H9 (cell line): Measurements from ENCODE around the gene AVPR2. TPM values are rescaled to one million over a fixed set of nuclear protein-coding genes. Genes with fewer than 3 reads are reported as not detected.

Source experiments
- DNase-seq: peaks from one replicate; pipeline ENCODE4 v3.0.0-alpha.2; 2017
- H2AFZ ChIP-seq: one replicate; pipeline ENCODE4 v1.6.1; 2013; ENCODE audit warnings: mild to moderate bottlenecking, low read length, control low read depth, moderate library complexity
- H2AK5ac ChIP-seq: 2 replicates; pipeline ENCODE4 v1.6.1; 2013; ENCODE audit warnings: low read length, control low read depth, mixed read lengths; ENCODE audit not compliant: insufficient read length
- H2BK120ac ChIP-seq: one replicate; pipeline ENCODE4 v1.6.1; 2013; ENCODE audit warnings: low read depth, mild to moderate bottlenecking, low read length, control low read depth, inconsistent platforms; ENCODE audit not compliant: poor library complexity, severe bottlenecking
- H2BK12ac ChIP-seq: 2 replicates; pipeline ENCODE4 v1.6.1; 2013; ENCODE audit warnings: low read length, control low read depth, mixed read lengths, low read depth; ENCODE audit not compliant: insufficient read length
- H2BK15ac ChIP-seq: 2 replicates; pipeline ENCODE4 v1.6.1; 2013; ENCODE audit warnings: low read depth, low read length, control low read depth
- H2BK20ac ChIP-seq: one replicate; pipeline ENCODE4 v1.6.1; 2013; ENCODE audit warnings: low read depth, mild to moderate bottlenecking, low read length, control low read depth, inconsistent platforms; ENCODE audit not compliant: poor library complexity, severe bottlenecking
- H2BK5ac ChIP-seq: 2 replicates; pipeline ENCODE4 v1.6.1; 2013; ENCODE audit warnings: low read length, control low read depth, mixed read lengths; ENCODE audit not compliant: insufficient read length
- H3K14ac ChIP-seq: 2 replicates; pipeline ENCODE4 v1.6.1; 2013; ENCODE audit warnings: low read length, control low read depth; ENCODE audit not compliant: insufficient read depth
- H3K18ac ChIP-seq: 2 replicates; pipeline ENCODE4 v1.6.1; 2013; ENCODE audit warnings: low read depth, mild to moderate bottlenecking, mixed read lengths, low read length, control low read depth; ENCODE audit not compliant: insufficient read length
- H3K23ac ChIP-seq: 2 replicates; pipeline ENCODE4 v1.6.1; 2013; ENCODE audit warnings: low read length, control low read depth, mixed read lengths, low read depth; ENCODE audit not compliant: insufficient read length
- H3K23me2 ChIP-seq: 2 replicates; pipeline ENCODE4 v1.6.1; 2013; ENCODE audit warnings: low read depth, mild to moderate bottlenecking, mixed read lengths, low read length, control low read depth; ENCODE audit not compliant: insufficient read length, poor library complexity, severe bottlenecking
- H3K27ac ChIP-seq: 2 replicates; pipeline ENCODE4 v1.5.1; 2013; ENCODE audit warnings: low read length, control low read depth, mixed read lengths, low read depth; ENCODE audit not compliant: insufficient read length
- H3K27me3 ChIP-seq: 2 replicates; pipeline ENCODE4 v1.6.1; 2013; ENCODE audit warnings: low read length, control low read depth, inconsistent platforms; ENCODE audit not compliant: insufficient read depth
- H3K4ac ChIP-seq: 2 replicates; pipeline ENCODE4 v1.6.1; 2013; ENCODE audit warnings: low read depth, mild to moderate bottlenecking, control low read depth, inconsistent platforms, low read length, moderate library complexity
- H3K4me1 ChIP-seq: 2 replicates; pipeline ENCODE4 v1.6.1; 2013; ENCODE audit warnings: low read length, control low read depth, inconsistent platforms; ENCODE audit not compliant: insufficient read depth
- H3K4me2 ChIP-seq: 2 replicates; pipeline ENCODE4 v1.6.1; 2013; ENCODE audit warnings: low read length, control low read depth, mixed read lengths; ENCODE audit not compliant: insufficient read length, insufficient read depth
- H3K56ac ChIP-seq: 2 replicates; pipeline ENCODE4 v1.6.1; 2013; ENCODE audit warnings: low read depth, mild to moderate bottlenecking, mixed read lengths, low read length, control low read depth; ENCODE audit not compliant: insufficient read length
- H3K79me1 ChIP-seq: 2 replicates; pipeline ENCODE4 v1.6.1; 2013; ENCODE audit warnings: low read depth, mild to moderate bottlenecking, moderate library complexity, low read length, control low read depth, inconsistent platforms; ENCODE audit not compliant: insufficient read depth, poor library complexity, severe bottlenecking
- H3K79me2 ChIP-seq: 2 replicates; pipeline ENCODE4 v1.6.1; 2013; ENCODE audit warnings: low read length, control low read depth, inconsistent platforms; ENCODE audit not compliant: insufficient read depth
- H3K9ac ChIP-seq: 2 replicates; pipeline ENCODE4 v1.6.1; 2013; ENCODE audit warnings: low read length, control low read depth, mixed read lengths; ENCODE audit not compliant: insufficient read length; ENCODE audit errors: extremely low read depth
- H3K9me3 ChIP-seq: one replicate; pipeline ENCODE4 v1.6.1; 2013; ENCODE audit warnings: low read depth, low read length, inconsistent platforms; ENCODE audit not compliant: control insufficient read depth
- H3T11ph ChIP-seq: one replicate; pipeline ENCODE4 v1.6.1; 2013; ENCODE audit warnings: mild to moderate bottlenecking, low read length, control low read depth, inconsistent platforms
- H4K20me1 ChIP-seq: one replicate; pipeline ENCODE4 v1.6.1; 2013; ENCODE audit not compliant: control insufficient read depth, insufficient read length, insufficient read depth
- H4K5ac ChIP-seq: 2 replicates; pipeline ENCODE4 v1.6.1; 2013; ENCODE audit warnings: low read depth, mild to moderate bottlenecking, mixed read lengths, low read length, control low read depth; ENCODE audit not compliant: insufficient read length
- H4K8ac ChIP-seq: replicated peaks from 2 replicates; pipeline ENCODE4 v1.6.1; 2013; ENCODE audit warnings: low read length, control low read depth, mixed read lengths, low read depth; ENCODE audit not compliant: insufficient read length
- H4K91ac ChIP-seq: 2 replicates; pipeline ENCODE4 v1.6.1; 2013; ENCODE audit warnings: low read depth, mild to moderate bottlenecking, moderate library complexity, mixed read lengths, low read length, control low read depth; ENCODE audit not compliant: insufficient read length
- H3K27ac Mint-ChIP-seq, 3 experiments: 2 replicates in 2 of 3; 3 replicates in 1 of 3; pipeline ENCODE4 v1.8.0; 2020 to 2021; ENCODE audit warnings: mixed read lengths in 3 of 3, mild to moderate bottlenecking in 1 of 3, moderate library complexity in 1 of 3
- H3K27me3 Mint-ChIP-seq: 2 replicates; pipeline ENCODE4 v1.8.0; 2021; ENCODE audit warnings: low read depth, mild to moderate bottlenecking, moderate library complexity, mixed read lengths
- H3K36me3 Mint-ChIP-seq, 3 experiments: 2 replicates in 2 of 3; 3 replicates in 1 of 3; pipeline ENCODE4 v1.8.0; 2020 to 2021; ENCODE audit warnings: low read depth in 3 of 3, mixed read lengths in 3 of 3; ENCODE audit not compliant: insufficient read depth in 1 of 3
- H3K4me1 Mint-ChIP-seq, 2 experiments: 2 replicates each; pipeline ENCODE4 v1.8.0; 2020; ENCODE audit warnings: mixed read lengths in 2 of 2
- H3K4me3 Mint-ChIP-seq, 2 experiments: 2 replicates in 1 of 2; 3 replicates in 1 of 2; pipeline ENCODE4 v1.8.0; 2020 to 2021; ENCODE audit warnings: mild to moderate bottlenecking in 2 of 2, mixed read lengths in 2 of 2, moderate library complexity in 1 of 2
- H3K9me3 Mint-ChIP-seq, 2 experiments: 2 replicates in 1 of 2; 3 replicates in 1 of 2; pipeline ENCODE4 v1.8.0; 2020; ENCODE audit warnings: mild to moderate bottlenecking in 2 of 2, mixed read lengths in 2 of 2, moderate library complexity in 1 of 2
- CTCF ChIP-seq: fragments of 200-600 bp; sonication (generic); conservative IDR thresholded peaks from 3 replicates; pipeline ENCODE4 v1.8.0; 2021; ENCODE audit warnings: antibody characterized with exemption, mild to moderate bottlenecking
- WGBS: extraction: QIAGEN DNeasy Blood & Tissue Kit; methylation state at CpG from one replicate; pipeline ENCODE4 v1.1.7; 2013; ENCODE audit warnings: missing lambda C conversion rate, low lambda C conversion rate, mixed read lengths; ENCODE audit not compliant: insufficient read length; ENCODE audit errors: extremely low coverage; 5-methylcytosine and 5-hydroxymethylcytosine counted together
- total RNA-seq: library from RNA; stranded (reverse); gene quantifications from 2 replicates; pipeline ENCODE4 v1.2.1, GENCODE V29; 2021

Gene AVPR2
- total RNA-seq, 1 experiment from 2014 or later, result not detected

GRCh38 chrX:153885208-153885787 lies 19.2 kb upstream of the AVPR2 start:
- DNase-seq, result no peak
- no peak for TF ChIP-seq CTCF
- Histone ChIP-seq H4K20me1 (no peaks in the 10 kb centered on the region), H3K23ac (no peak overlapping the region), H2BK15ac (no peak overlapping the region), H4K8ac (no peak overlapping the region), H3K79me2 (no peaks in the 10 kb centered on the region), H3K23me2 (peaks cover 4% of the 10 kb centered on the region), H3K14ac (no peak overlapping the region), H3K79me1 (no peaks in the 10 kb centered on the region), H2AK5ac (no peak overlapping the region), H2AFZ (no peak overlapping the region), H3K27ac (no peak overlapping the region), H3K18ac (no peak overlapping the region), H2BK120ac (no peak overlapping the region), H4K5ac (no peak overlapping the region), H3K27me3 (no peaks in the 10 kb centered on the region), H3K56ac (no peak overlapping the region), H3K4me2 (peak overlapping the region; percentile 7), H3K9me3 (peaks cover 12% of the 10 kb centered on the region), H4K91ac (no peak overlapping the region), H3K4ac (no peak overlapping the region), H2BK12ac (no peak overlapping the region), H3K4me1 (no peaks in the 10 kb centered on the region), H3K9ac (no peak overlapping the region), H2BK5ac (no peak overlapping the region), H2BK20ac (no peak overlapping the region), H3T11ph (no peak overlapping the region)
- peaks cover 29% of the 10 kb centered on the region for H3K27me3 Mint-ChIP-seq
- H3K36me3 Mint-ChIP-seq, result peaks cover 4 to 14% (median 11%) of the 10 kb centered on the region in 3 experiments; a peak in 6 of 7 replicates
- no peak overlapping the region for H3K27ac Mint-ChIP-seq
- no CpG with 5 or more reads among the region's 32 CpGs for WGBS
- H3K9me3 Mint-ChIP-seq, result peaks cover 47 to 68% of the 10 kb centered on the region in 2 experiments
- H3K4me1 Mint-ChIP-seq, result peaks cover 9 to 30% of the 10 kb centered on the region in 2 experiments
- peak overlapping the region; percentile 59 to 81 for H3K4me3 Mint-ChIP-seq
